Activated T-cell treated with anti-CD3 and anti-CD28 coated beads, Interleukin-2, amount 50 U/mL, for 48 hours (primary cell): ENCODE results near the gene TNS1.

Source experiments
- DNase-seq, 2 experiments: peaks; one replicate each; pipeline ENCODE4 v3.0.0-alpha.2; 2020

TNS1 gene

GRCh38 chr2:217928324-217929181 lies 74.2 kb downstream of the TNS1 start:
- no peak for DNase-seq

DNA sequence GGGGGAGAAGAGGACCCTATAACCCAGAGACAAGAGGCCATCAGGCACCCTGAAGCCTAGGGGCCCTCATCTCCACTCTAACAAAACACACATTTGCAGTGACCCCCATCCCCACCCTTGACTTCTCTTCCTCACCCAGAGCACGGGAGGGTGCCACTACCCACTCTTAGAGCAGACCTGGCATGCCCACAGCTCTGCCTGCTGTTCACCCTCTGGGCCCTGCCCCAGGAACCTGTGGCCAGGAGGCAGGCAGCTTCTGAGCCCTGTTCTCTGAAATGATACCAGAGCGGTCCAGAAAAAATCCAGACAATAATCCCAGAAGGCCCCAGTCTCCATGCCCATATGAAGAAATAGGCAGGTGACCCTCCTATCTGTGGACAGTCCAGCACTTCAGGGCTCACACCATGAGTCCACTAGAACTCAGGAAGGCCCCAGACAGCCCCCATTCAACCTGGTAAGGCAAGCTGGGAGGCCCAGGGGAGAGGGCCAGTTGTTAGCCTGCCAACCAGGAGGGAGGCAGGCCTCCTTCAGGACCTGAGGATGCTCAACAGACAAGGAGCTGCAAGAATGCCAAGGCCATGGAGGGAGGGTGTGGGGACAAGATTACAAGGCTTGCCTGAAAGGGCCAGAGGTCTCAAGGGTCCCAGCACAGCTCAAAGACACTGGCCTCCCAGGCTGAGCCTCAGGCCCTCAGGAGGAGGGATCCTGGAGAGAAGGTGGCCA lies 75.0 kb downstream of the TNS1 start:
- DNase-seq, result no peak

- DNase-seq, result no peak
These were observed 76.0 kb downstream of the TNS1 start for GRCh38 chr2:217926801-217927200.

DNA sequence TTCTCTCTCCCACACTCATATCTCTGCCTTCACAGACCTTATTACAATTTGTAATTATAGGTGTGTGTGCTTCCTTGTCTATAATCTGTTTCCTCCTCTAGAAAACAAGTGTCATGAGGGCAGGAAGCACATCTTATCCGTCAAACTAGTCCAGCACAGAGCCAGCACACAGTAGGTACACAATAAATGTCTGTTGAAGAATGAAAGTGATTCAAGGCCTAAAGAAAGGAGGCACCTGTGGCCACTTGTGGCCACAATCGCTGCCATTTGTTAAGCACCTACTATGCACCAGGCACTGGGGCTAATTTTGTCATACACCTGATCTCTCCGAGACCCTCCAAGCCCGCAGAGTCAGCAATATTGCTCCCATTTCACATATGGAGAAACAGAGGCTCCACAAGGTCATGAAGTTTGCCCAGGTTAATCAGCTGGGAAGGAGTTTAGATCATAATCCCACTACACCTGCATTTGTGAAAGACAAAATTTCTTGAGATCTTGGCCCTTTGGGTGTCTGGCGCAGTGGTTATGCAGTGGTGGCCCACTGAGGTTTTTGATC lies 78.4 kb downstream of the TNS1 start:
- no peak for DNase-seq

DNA sequence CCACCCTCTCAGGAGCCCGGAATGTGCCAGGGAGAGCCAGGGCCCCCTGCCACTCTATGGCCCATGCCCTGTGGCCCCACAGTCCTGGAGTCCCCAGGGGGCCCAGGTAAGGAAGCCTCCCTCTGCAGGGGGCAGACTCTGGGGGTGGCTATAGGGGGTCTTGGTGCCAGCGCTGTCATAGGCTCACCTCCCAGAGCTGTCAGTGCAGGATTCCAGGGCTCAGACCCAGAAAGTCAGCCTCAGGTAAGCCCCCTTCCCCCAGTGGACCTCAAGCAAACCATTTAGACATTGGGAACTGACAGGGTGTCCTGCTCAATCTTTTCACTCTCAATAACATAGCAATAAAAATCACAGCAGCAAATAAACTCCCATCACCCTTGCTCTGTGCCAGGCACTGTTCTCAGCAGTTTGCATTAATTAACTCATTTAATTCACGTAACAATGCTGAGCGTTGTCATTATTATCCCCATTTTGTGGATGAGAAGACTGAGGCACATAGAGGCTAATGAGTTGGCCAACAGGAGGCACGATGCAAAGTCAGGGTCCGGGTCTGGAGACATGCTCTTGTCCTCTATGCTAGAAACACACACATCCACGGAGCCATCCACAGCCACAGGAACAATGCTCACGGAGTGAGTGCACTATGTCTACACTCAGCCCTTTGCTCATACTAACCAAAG lies 79.6 kb downstream of the TNS1 start:
- no peak for DNase-seq

DNA sequence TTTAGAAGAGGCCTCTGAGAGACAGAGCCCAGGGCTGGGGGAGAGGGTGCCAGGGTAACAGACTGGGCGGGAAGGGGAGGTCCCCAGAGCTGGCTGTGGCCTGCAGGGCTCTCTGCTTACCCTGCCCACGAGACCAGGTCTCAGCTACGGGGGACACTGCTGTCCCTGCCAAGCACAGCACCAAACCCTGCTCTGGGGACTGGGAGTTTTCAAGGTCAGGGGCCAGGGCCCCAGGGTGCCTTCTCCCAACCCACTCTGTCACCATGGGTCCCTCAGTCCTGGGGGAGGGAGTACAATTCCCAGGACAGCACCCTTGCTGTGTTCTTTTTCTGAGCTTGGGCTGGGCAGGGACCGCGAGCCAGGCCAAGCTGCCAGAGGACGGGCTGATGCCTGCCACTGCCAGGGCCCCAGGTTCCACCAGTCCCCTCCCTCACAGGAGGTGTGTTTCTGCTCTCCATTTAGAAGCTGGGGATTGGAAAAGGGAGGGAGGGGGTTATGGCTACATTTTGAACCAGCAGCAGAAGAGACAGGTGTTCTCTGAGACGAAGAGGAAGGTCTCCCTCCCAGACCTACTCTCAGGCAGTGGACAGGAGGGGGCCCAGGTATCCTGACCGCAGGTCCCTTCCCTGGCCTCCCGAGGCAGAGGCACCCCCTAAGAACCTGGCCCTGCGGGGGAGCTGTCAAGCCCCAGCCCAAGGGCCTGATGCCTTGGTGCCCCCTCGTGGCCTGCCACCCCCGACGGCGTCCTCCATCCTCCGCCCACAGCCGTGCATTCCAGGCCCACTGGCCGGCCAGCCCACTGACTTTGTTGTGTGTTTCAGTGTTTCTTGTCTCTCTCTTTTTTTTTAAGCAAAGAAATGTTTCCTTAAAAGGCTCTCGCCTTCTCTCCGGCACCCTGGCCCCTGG lies 80.4 kb downstream of the TNS1 start:
- no peak for DNase-seq

DNA sequence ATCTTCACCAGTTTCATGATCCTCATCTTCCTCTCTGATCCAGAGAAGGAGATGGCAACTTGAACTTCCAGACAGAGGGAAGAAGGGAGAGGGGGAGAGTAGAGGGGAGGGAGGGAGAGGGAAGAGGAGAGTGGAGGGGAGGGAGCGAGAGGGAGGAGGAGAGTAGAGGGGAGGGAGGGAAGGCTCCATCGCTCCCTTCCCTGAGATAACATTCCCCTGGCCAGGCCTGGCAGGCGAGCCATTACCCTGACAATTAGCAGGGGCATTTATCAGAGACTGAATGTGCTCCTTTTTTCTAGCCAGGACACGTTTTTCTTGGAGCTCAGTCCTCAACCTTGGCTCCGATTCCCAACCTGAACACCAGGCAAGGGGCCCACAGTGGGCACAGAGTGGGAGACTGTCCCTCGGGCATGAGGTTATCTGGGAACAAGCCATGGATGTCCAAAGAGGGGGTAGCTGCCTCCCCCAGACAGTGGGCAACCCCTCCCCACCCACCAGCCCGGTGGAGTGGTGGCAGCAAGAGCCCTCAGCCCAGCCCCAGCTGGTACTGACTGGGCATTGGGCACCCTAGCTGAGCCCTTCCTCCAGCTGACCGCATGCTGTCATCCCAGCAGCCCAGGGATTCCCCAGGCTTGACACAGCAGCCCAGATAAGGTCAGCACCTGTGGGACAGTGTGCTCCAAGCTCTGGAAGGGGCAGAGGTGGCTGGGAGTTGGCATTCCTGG lies 81.8 kb downstream of the TNS1 start:
- no peak for DNase-seq

DNA sequence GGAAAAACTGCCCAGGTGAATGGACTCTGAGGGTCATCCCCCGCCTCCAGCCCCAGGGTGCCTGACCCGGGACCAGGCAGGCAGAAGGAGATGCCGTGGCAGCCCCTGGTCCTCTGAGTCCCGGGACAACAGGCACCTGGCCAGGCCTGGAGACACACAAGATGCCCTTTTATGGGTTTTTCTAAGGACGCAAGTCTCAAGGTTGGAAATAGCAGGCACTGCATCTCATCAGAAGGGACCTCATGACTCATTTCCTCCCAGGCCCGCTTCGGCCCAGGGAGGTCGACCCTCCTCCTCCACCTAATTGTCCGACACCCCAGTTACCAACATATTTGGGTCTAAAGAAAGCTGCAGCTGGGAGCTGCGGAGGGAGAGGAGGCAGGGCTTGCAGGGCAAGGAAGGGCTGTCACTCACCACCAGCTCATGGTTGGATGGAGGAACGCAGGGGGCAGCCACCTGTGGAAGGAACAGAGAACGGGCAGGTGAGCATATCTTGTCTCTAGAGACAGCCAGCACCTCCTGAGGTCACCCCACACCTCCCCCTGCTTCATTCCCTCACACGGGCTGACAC lies 82.9 kb downstream of the TNS1 start:
- DNase-seq, result no peak

- DNase-seq, result no peak
These were observed 83.6 kb downstream of the TNS1 start for GRCh38 chr2:217919204-217919603.

GRCh38 chr2:217918308-217919024 lies 84.3 kb downstream of the TNS1 start:
- no peak for DNase-seq

DNA sequence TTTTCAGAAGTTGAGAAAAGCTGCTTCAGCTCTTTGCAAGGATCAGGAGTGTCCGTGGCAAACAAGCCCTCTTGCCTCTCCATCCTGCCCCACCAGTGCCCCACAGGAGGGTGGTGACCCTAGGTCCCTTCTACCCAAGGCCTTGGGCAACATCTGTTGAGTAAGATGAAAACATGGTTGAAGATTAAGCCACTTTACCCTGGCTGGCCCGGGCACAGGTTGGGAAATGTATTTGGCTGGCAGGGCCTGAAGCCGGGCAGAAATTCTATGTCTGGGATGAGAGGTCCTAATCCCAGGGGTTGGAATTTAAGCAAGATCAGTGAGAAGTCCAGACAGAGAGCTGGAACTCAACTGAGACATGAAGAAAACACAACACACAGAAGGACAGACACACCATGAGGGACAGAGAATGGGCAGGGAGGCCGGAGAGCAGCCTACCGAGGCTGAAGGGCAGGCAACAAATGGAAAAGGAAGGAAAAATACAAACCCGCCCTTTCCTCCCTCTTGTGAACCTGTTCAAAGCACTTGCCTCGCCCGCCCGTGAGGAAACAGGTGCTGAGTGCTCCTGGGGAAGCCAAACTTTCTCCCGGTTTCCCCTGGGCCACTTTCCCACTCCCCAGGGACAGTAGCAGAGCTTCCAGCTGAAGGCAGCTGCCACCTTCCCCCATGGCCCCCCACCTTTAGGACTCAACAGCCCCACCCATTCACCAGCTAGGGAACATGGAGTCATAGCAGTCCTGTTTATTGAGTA lies 86.1 kb downstream of the TNS1 start:
- no peak for DNase-seq

- no peak for DNase-seq
These were observed 87.1 kb downstream of the TNS1 start for GRCh38 chr2:217915706-217916105.

DNA sequence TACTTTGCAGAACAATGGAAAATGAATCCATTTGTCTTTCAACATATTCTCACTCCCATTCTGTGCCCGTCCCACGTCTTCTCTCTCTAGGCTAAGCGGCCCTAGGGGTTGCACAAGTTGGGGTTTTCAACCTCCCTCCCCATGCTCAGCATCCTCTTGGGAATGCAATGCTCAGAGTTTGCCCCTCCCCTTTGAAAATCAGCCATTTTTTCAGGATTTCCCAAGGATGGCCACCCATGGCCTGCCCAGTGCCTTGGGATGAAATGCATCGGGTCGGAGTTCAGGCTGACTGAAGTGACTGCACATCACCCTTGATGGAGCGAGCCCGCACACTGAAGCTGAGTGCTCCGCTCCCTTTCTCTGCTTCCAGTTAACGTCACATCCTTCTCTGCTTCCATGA lies 87.9 kb downstream of the TNS1 start:
- no peak for DNase-seq

DNA sequence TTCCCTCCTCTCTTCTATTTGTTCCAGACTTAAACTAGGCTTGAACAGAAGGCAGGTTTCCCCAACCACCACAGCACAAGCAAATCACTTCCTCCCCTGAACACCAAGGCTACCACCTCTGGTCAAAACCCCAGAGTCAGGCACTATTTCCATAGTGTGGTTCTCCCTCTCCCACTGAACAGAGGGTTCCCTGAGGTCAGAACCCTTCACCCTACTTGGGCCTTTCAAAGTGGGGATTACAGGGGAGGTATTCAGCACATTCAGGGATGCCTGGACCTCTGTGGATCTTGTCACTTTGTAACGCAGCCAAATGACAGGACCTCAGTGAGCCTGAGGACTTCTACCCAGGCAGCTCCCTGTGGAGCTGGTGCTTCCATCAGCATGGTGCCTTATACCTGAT lies 88.7 kb downstream of the TNS1 start:
- DNase-seq, result no peak

GRCh38 chr2:217913436-217913835 lies 89.4 kb downstream of the TNS1 start:
- no peak for DNase-seq

GRCh38 chr2:217912098-217913024 lies 90.4 kb downstream of the TNS1 start:
- DNase-seq, result no peak

DNA sequence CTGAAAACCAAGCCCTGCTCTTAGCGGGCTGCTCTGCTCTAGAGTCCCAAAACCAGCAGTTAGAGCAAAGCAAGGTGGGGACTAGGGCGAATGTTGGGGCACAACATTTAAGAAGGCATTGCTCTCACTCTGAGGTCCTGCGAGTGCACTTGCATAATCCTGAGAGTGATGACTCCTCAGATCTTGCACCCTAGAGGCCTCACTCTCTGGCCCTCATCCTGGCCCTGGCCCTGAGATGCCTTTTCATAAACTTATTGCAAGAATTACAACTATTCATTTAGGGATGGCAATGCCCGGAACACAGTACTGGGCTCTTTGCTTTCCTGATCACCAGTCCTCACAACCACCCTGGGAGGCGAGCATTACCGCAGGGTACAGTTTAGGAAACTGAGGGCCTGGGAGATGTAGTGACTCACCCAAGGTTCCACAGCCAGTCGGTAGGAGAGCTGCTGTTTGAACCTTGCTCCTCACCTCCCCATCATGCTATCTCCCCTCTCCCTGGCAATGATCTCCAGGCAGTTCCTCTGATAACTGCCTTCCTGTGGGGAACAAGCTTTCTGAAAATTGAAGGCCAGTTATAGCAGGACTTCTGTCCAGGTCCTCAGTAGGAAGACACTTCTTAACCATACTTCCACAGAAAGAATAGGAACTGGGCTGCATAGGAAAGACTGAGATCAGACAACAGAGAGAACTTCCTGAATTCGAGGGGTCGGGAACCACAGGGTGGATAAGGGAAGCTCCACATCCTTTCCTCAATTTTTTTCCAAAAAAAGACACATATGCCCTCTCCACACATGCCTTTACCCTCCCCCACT lies 91.3 kb downstream of the TNS1 start:
- no peak for DNase-seq

DNA sequence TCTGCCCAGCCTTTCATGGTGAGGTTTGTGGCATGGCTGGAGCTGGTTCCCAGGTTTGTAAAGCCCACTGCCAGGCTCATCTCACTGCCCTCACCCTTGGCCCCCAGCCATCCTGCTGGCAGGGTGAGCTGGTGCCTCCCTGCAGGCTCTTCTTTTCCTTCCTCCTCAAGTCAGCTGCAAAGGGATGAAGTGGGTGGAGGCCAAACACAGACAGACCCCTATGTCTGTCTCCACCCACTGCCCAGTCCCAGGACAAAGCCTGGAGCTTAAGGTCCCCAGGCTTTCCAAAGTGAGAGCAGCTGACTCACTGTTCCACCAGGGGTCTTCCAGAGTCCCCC lies 92.0 kb downstream of the TNS1 start:
- DNase-seq, result no peak
